ENCODE data around the gene PHB1. TPM values are rescaled to one million over a fixed set of nuclear protein-coding genes. Genes with fewer than 3 reads are reported as not detected.

PHB1 gene
- total and polyA plus RNA-seq, 2 of the 8 experiments (the other 6 are each of a cell fraction or from before 2014, with no cell fraction given), result 386 to 597 TPM

DNA sequence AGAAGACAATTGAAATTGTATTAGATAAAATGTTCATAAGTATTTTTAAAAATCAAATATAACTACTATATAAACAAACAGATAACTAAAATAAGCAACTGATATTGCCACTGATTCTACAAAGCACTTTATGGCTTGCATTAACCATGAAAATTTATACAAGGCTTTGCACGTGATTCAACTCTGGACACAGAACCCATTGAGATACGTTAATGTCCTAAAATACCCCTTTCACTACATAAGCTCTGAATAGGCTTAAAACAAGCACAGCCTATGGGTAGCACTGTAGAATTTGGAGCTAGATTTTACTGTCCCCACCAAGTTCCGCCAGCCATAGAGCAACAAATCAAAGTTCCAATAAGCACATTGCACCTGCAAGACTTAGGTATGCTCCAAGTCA lies 57.2 kb downstream of the PHB1 start:
- CTCF ChIA-PET (ENCODE audit: partially characterized antibody), result interaction anchor here (0.6 to 5.0 kb wide), 4 partner anchors 11 to 1663 kb away, joined by 3 to 23 read pairs (median 4); no protein-coding TSS in a partner anchor
- 95% methylated on average over 3 of the region's 3 CpGs; no CpG with 5 or more reads in 1 of the 2 experiments for WGBS, 2 experiments (ENCODE audit: extremely low coverage in 1 of 2, insufficient coverage in 1 of 2, insufficient read length in 1 of 2, insufficient replicate concordance in 2 of 2, low coverage in 1 of 2, low lambda C conversion rate in 2 of 2, missing lambda C conversion rate in 1 of 2)
- H3K79me2 ChIP-seq (ENCODE audit: control insufficient read depth in 1 of 2, insufficient read depth in 2 of 2, low read length in 2 of 2), result peaks cover 10 to 81% of the 10 kb centered on the region in 2 experiments; a peak in 3 of 4 replicates

More for the DNA sequence above, 57.2 kb downstream of the PHB1 start:
- no peak overlapping the region for H4K8ac ChIP-seq (ENCODE audit: extremely low read depth, insufficient read depth, low read length)
- H2BK5ac ChIP-seq (ENCODE audit: low read depth, low read length), result no peak overlapping the region
- FAIRE-seq, result no peak
- H3K4me3 ChIP-seq (ENCODE audit: extremely low read depth in 1 of 4, insufficient read depth in 2 of 4, low read depth in 3 of 4, low read length in 4 of 4), result no peak overlapping the region
- H2BK20ac ChIP-seq (ENCODE audit: low read length), result no peak overlapping the region
- H3K9me3 ChIP-seq (ENCODE audit: insufficient read depth in 2 of 2, low read depth in 1 of 2, low read length in 1 of 2), result 0 out of 4 replicates have a peak, but pooled peaks cover 0 to 2% of the 10 kb centered on the region in 2 experiments
- H3K4ac ChIP-seq (replicated peaks; ENCODE audit: insufficient read length, low read depth, low read length), result no peak overlapping the region
- H2BK12ac ChIP-seq (ENCODE audit: low read depth, low read length), result no peak overlapping the region
- no peaks in the 10 kb centered on the region for H3K36me3 ChIP-seq (ENCODE audit: control insufficient read depth in 2 of 4, insufficient read depth in 4 of 4, low read length in 3 of 4)
- H3K4me1 ChIP-seq (replicated peaks in 1 of 4; ENCODE audit: control insufficient read depth in 3 of 4, insufficient read depth in 4 of 4, low read length in 3 of 4), result peaks cover 4 to 9% (median 7%) of the 10 kb centered on the region in 4 experiments; a peak in 6 of 7 replicates
- H2BK15ac ChIP-seq (ENCODE audit: low read length), result no peak overlapping the region
- H3K79me1 ChIP-seq (ENCODE audit: low read depth, low read length), result peaks cover 5% of the 10 kb centered on the region; the same call in 1 of the 2 replicates
- no peak overlapping the region for H2BK120ac ChIP-seq (replicated peaks; ENCODE audit: low read depth, low read length)
- H2AK5ac ChIP-seq (ENCODE audit: low read depth, low read length), result no peak overlapping the region
- H3K56ac ChIP-seq (replicated peaks; ENCODE audit: insufficient read length, low read depth, low read length), result no peak overlapping the region
- H3K4me2 ChIP-seq (ENCODE audit: insufficient read depth in 1 of 2, low read depth in 2 of 2, low read length in 2 of 2), result no peak overlapping the region
- H3K9ac ChIP-seq (replicated peaks in 1 of 4; ENCODE audit: extremely low read depth in 1 of 4, low read depth in 3 of 4, low read length in 3 of 4), result no peak overlapping the region
- peaks cover 2 to 4% of the 10 kb centered on the region in 2 experiments for H4K20me1 ChIP-seq (replicated peaks in 1 of 2; ENCODE audit: control insufficient read depth in 1 of 2, insufficient read depth in 2 of 2, low read length in 2 of 2)
- no peak overlapping the region for H2AFZ ChIP-seq (ENCODE audit: low read length)
- H4K91ac ChIP-seq (replicated peaks; ENCODE audit: insufficient read length, low read length), result no peak overlapping the region
- H3K14ac ChIP-seq (ENCODE audit: insufficient read length), result no peak overlapping the region
- TF ChIP-seq HDAC6 (IDR thresholded peaks at IDR 0.05; ENCODE audit: low read depth, low read length), result no peak
- no peak for TF ChIP-seq EGR1 (IDR thresholded peaks at IDR 0.05; ENCODE audit: borderline replicate concordance, low read depth, low read length)
- TF ChIP-seq CBX8 (IDR thresholded peaks at IDR 0.05; ENCODE audit: borderline replicate concordance, low read depth, low read length), result no peak
- no peak for TF ChIP-seq SIN3A (conservative IDR thresholded peaks at IDR 0.05 in 1 of 2, IDR thresholded peaks at IDR 0.05 in 1 of 2; ENCODE audit: low read depth in 1 of 2, low read length in 2 of 2)
- TF ChIP-seq POLR2AphosphoS5 (IDR thresholded peaks at IDR 0.05; ENCODE audit: low read depth, low read length), result no peak
- POLR2A ChIA-PET (ENCODE audit: partially characterized antibody), result no interaction called here
- H3K23ac ChIP-seq (ENCODE audit: insufficient read length), result no peak overlapping the region
- H3K23me2 ChIP-seq (ENCODE audit: low read depth, low read length), result peaks cover 8% of the 10 kb centered on the region
- no peak overlapping the region for H4K5ac ChIP-seq (ENCODE audit: insufficient read length, low read depth, low read length)
- no peak overlapping the region for H3K18ac ChIP-seq (ENCODE audit: extremely low read depth, low read length)
- no peak overlapping the region for H3K27ac ChIP-seq (ENCODE audit: low read depth, low read length)
- no peak for DNase-seq (ENCODE audit: low read depth in 1 of 2, low spot score in 2 of 2)
- H3K27me3 ChIP-seq (replicated peaks in 1 of 4; ENCODE audit: control insufficient read depth in 3 of 4, extremely low read depth in 1 of 4, insufficient read depth in 3 of 4, low read length in 3 of 4), result no peaks in the 10 kb centered on the region
